Stimulated activated memory B cell treated with anti-CD40 and anti-IgM and Interleukin-4, amounts not matched to agents 10 μg/mL and 1 μg/mL and 100 μg/mL, for 72 hours (primary cell): ENCODE results near the gene DOCK9.
"Not testable (repeated sequence)": the region's sequence is repeated elsewhere in the genome, so short reads cannot be mapped to it uniquely, and the experiment has no call there.

Source experiments
- ATAC-seq: fragments of 150-1000 bp; cut with Tn5 transposase; 2 replicates; pipeline ENCODE4 v1.10.0; 2021
- H3K27ac Mint-ChIP-seq: one replicate; pipeline ENCODE4 v1.8.0; 2022; ENCODE audit warnings: mild to moderate bottlenecking, mixed read lengths
- H3K27me3 Mint-ChIP-seq: one replicate; pipeline ENCODE4 v1.8.0; 2022; ENCODE audit warnings: mixed read lengths
- H3K36me3 Mint-ChIP-seq: one replicate; pipeline ENCODE4 v1.8.0; 2022; ENCODE audit warnings: mixed read lengths
- H3K4me1 Mint-ChIP-seq: one replicate; pipeline ENCODE4 v1.8.0; 2022; ENCODE audit warnings: mixed read lengths
- H3K4me3 Mint-ChIP-seq: one replicate; pipeline ENCODE4 v1.8.0; 2022; ENCODE audit warnings: mild to moderate bottlenecking, moderate library complexity, mixed read lengths
- H3K9me3 Mint-ChIP-seq: one replicate; pipeline ENCODE4 v1.8.0; 2022; ENCODE audit warnings: mixed read lengths

Gene DOCK9

GRCh38 chr13:98822225-98822606, 155.6 kb downstream of the DOCK9 start:
- Mint-ChIP-seq H3K9me3 (no peaks in the 10 kb centered on the region), H3K4me3 (no peak overlapping the region), H3K4me1 (peaks cover 19% of the 10 kb centered on the region), H3K27me3 (no peaks in the 10 kb centered on the region), H3K36me3 (peaks cover 30% of the 10 kb centered on the region), H3K27ac (no peak overlapping the region)
- no peak for ATAC-seq

GRCh38 chr13:98821372-98822224, 156.3 kb downstream of the DOCK9 start:
- no peak overlapping the region for H3K4me3 Mint-ChIP-seq

GRCh38 chr13:98820744-98821371, 157.0 kb downstream of the DOCK9 start:
- no peak overlapping the region for H3K27ac Mint-ChIP-seq
- no peaks in the 10 kb centered on the region for H3K9me3 Mint-ChIP-seq
- no peak overlapping the region for H3K4me3 Mint-ChIP-seq
- peaks cover 12% of the 10 kb centered on the region for H3K4me1 Mint-ChIP-seq
- no peaks in the 10 kb centered on the region for H3K27me3 Mint-ChIP-seq
- peaks cover 43% of the 10 kb centered on the region for H3K36me3 Mint-ChIP-seq
- ATAC-seq: no peak

More at GRCh38 chr13:98821372-98822224, 156.3 kb downstream of the DOCK9 start:
- Mint-ChIP-seq H3K27me3 (no peaks in the 10 kb centered on the region), H3K27ac (no peak overlapping the region), H3K4me1 (peaks cover 19% of the 10 kb centered on the region), H3K36me3 (peaks cover 36% of the 10 kb centered on the region), H3K9me3 (no peaks in the 10 kb centered on the region)
- ATAC-seq: no peak

GRCh38 chr13:98820300-98820699, 157.6 kb downstream of the DOCK9 start:
- Mint-ChIP-seq H3K4me3 (no peak overlapping the region), H3K27me3 (no peaks in the 10 kb centered on the region), H3K36me3 (peaks cover 44% of the 10 kb centered on the region), H3K9me3 (no peaks in the 10 kb centered on the region), H3K4me1 (peaks cover 6% of the 10 kb centered on the region), H3K27ac (no peak overlapping the region)
- no peak for ATAC-seq

DNA sequence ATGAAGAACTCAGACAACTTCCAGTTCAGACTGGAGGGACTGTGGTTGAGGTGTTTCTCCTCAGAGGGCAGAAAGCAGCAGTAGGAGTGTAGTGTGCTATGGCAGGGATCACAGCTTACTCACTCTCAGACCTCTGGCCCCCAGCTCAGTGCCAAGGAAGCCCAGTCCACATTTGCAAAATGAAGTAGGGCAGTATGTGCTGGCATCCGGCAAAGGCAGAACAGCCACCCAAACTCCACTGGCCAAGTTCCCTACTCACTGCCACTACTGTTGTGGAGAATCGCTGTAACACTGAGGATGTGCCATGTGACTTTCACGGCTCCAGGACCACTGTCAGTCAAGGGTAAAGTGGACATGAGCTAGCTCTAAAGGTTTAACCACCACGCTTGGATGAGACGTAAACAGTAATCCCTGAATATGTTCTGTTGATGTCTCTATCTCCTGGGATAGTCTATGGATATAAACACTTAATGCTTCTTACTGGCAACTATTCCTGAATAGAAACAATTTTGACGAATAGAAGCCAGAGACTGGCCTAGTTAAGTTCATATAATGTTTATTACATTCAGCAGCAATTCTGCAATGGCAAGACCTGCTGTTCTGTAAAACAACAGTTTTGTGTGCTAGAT, 158.4 kb downstream of the DOCK9 start:
- no peaks in the 10 kb centered on the region for H3K27me3 Mint-ChIP-seq
- H3K9me3 Mint-ChIP-seq: no peaks in the 10 kb centered on the region
- no peak overlapping the region for H3K4me3 Mint-ChIP-seq
- no peaks in the 10 kb centered on the region for H3K4me1 Mint-ChIP-seq
- ATAC-seq: no peak
- H3K27ac Mint-ChIP-seq: no peak overlapping the region
- peaks cover 43% of the 10 kb centered on the region for H3K36me3 Mint-ChIP-seq

DNA sequence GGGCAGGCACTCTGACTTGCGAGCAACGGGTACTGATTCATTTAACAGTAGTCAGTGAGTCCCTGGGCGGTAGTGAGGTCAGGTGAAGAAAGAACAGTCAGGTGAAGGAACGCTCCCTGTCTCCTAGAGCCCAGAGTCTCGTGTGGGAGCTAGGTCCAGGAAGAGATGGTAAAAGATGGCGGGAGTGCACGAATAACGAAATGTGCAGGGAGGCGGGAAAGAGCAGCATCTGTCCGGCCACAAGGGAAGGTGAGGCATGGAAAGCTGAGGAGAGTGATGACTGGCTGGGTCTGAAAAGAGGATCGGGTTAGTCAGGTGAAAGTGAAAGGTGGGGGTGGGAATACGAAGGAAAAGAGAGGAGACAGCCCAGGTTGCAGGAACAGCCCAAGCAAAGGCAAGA, 161.5 kb downstream of the DOCK9 start:
- Mint-ChIP-seq H3K4me3 (no peak overlapping the region), H3K9me3 (no peaks in the 10 kb centered on the region), H3K27ac (no peak overlapping the region), H3K27me3 (no peaks in the 10 kb centered on the region), H3K4me1 (no peaks in the 10 kb centered on the region), H3K36me3 (peaks cover 18% of the 10 kb centered on the region)
- no peak for ATAC-seq

- Mint-ChIP-seq H3K9me3 (no peaks in the 10 kb centered on the region), H3K36me3 (peaks cover 33% of the 10 kb centered on the region), H3K4me1 (no peaks in the 10 kb centered on the region), H3K27me3 (no peaks in the 10 kb centered on the region), H3K4me3 (no peak overlapping the region), H3K27ac (no peak overlapping the region)
- ATAC-seq: no peak
Observed at GRCh38 chr13:98813993-98814392, 163.9 kb downstream of the DOCK9 start.

GRCh38 chr13:98812186-98812790, 165.6 kb downstream of the DOCK9 start:
- not testable (repeated sequence) for H3K27me3 Mint-ChIP-seq, H3K27ac Mint-ChIP-seq, H3K4me3 Mint-ChIP-seq, H3K4me1 Mint-ChIP-seq, ATAC-seq, H3K9me3 Mint-ChIP-seq
- H3K36me3 Mint-ChIP-seq: peaks cover 36% of the 10 kb centered on the region

GRCh38 chr13:98810746-98811145, 167.1 kb downstream of the DOCK9 start:
- no peak overlapping the region for H3K4me3 Mint-ChIP-seq
- H3K9me3 Mint-ChIP-seq: no peaks in the 10 kb centered on the region
- peaks cover 30% of the 10 kb centered on the region for H3K36me3 Mint-ChIP-seq
- no peak for ATAC-seq
- no peaks in the 10 kb centered on the region for H3K4me1 Mint-ChIP-seq
- H3K27me3 Mint-ChIP-seq: no peaks in the 10 kb centered on the region
- H3K27ac Mint-ChIP-seq: no peak overlapping the region

- H3K27me3 Mint-ChIP-seq: no peaks in the 10 kb centered on the region
- no peaks in the 10 kb centered on the region for H3K4me1 Mint-ChIP-seq
- H3K9me3 Mint-ChIP-seq: no peaks in the 10 kb centered on the region
- ATAC-seq: no peak
- no peak overlapping the region for H3K4me3 Mint-ChIP-seq
- peaks cover 41% of the 10 kb centered on the region for H3K36me3 Mint-ChIP-seq
- H3K27ac Mint-ChIP-seq: no peak overlapping the region
Observed at GRCh38 chr13:98809345-98809777, 168.5 kb downstream of the DOCK9 start.

DNA sequence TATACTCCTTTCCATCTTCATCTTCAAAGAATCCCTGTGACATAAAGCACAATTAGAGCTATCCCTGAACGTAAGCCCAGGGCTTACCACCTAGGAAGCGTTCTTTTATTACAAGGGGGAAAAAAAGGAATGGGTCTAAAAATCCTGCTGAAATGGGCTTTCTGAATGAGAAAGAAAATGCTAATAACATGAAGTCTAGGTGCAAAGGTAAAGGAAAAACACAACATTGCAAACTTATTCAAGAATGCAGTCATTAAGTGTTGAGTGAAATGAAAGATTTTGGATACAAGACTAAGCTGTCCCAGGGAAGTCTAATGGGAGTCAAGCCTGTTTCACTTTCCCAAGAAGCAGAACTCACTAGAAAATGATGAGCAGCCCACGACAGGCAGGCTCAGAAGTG, 170.1 kb downstream of the DOCK9 start:
- H3K27ac Mint-ChIP-seq: no peak overlapping the region
- no peak for ATAC-seq
- no peak overlapping the region for H3K4me3 Mint-ChIP-seq
- H3K36me3 Mint-ChIP-seq: peaks cover 47% of the 10 kb centered on the region
- H3K9me3 Mint-ChIP-seq: no peaks in the 10 kb centered on the region
- H3K27me3 Mint-ChIP-seq: no peaks in the 10 kb centered on the region
- H3K4me1 Mint-ChIP-seq: no peaks in the 10 kb centered on the region

DNA sequence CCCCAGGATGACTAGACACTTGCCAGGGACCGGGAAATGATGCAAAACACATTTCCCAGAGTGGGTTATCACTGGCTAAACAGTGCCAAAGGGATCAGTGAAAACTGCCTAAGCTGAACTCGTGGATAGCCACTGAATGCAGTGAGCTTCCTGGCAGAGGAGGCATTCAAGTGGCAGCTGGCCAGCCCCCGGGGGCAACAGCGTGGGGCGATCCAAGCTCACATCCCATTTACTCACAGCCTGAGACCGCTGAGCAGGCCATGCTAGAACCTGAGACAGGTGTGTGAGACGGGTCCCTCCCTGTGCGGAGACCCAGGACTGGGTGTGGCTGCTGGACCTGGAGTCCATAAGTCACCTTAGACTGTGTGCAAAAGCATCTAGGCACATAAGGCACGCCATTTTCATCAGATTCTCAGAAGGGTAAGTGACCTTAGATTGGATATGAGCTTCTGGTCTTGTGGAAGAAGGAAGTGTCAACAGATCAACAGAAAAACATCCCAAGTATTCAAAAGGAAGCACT, 173.5 kb downstream of the DOCK9 start:
- Mint-ChIP-seq H3K36me3 (peaks cover 53% of the 10 kb centered on the region), H3K4me3 (no peak overlapping the region), H3K4me1 (no peaks in the 10 kb centered on the region), H3K9me3 (no peaks in the 10 kb centered on the region), H3K27me3 (no peaks in the 10 kb centered on the region), H3K27ac (no peak overlapping the region)
- ATAC-seq: no peak

DNA sequence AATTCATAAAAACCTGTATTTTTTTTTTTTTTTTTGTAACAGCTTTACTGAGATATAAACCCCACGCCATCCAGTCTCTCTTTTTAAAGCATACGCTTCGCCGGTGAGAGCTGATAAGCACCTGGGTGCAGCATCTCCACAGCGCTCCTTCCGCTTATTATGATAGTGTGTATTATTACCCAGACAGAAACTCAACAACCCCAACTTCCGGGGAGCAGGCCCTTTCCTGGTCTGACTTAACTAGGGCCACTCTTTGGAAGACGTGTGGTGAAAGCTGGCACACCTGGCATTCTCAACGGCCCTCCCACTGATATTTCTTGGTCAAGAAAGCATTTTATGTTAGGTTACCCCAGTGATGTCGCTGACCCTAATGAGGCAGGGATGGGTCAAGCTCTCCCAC, 173.9 kb downstream of the DOCK9 start:
- no peaks in the 10 kb centered on the region for H3K4me1 Mint-ChIP-seq
- ATAC-seq: no peak
- H3K9me3 Mint-ChIP-seq: no peaks in the 10 kb centered on the region
- peaks cover 51% of the 10 kb centered on the region for H3K36me3 Mint-ChIP-seq
- H3K27ac Mint-ChIP-seq: no peak overlapping the region
- no peaks in the 10 kb centered on the region for H3K27me3 Mint-ChIP-seq
- H3K4me3 Mint-ChIP-seq: no peak overlapping the region

DNA sequence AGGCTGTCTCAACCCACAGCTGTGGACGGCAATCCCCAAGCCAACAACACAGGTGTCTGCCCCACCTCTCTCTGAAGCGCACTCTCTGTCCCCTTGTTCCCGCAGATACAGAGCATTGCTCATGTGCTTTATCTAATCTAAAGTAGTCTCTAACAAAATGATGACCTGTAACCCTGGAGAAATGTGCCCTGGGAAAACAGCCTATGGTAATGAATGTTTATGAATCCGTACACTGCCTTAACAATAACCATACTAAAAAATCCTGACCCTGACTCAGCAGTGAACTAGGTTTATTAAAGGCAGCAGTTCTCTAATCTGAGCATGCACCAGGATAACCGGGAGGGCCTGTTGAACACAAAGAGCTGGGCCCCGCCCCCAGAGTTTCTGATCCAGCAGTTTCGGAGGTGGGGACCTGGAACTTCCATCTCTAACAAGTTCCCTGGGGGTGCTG, 174.7 kb downstream of the DOCK9 start:
- H3K4me1 Mint-ChIP-seq: no peaks in the 10 kb centered on the region
- H3K27ac Mint-ChIP-seq: no peak overlapping the region
- peaks cover 55% of the 10 kb centered on the region for H3K36me3 Mint-ChIP-seq
- H3K27me3 Mint-ChIP-seq: no peaks in the 10 kb centered on the region
- H3K4me3 Mint-ChIP-seq: no peak overlapping the region
- ATAC-seq: no peak
- no peaks in the 10 kb centered on the region for H3K9me3 Mint-ChIP-seq

DNA sequence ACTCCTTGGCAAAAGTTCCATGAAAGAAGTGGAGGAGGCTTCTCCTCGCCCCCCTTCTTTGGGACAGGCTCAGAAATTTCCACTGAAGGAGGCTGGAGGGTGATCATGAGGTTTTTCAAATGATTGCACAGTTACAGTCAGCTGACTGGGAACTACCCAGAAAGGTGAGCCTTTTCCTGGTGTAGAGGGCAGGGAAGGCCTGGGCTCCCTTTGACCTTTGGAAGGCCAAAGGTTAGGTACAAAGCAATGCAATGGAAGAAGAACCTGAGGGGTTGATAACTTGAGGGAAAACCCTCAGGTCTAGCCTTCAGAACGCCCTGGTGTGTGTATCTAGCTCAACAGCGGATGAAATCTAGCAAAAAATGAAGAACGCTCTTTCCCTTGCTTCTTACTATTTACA, 175.3 kb downstream of the DOCK9 start:
- no peaks in the 10 kb centered on the region for H3K4me1 Mint-ChIP-seq
- H3K27me3 Mint-ChIP-seq: no peaks in the 10 kb centered on the region
- H3K36me3 Mint-ChIP-seq: peaks cover 56% of the 10 kb centered on the region
- no peaks in the 10 kb centered on the region for H3K9me3 Mint-ChIP-seq
- no peak for ATAC-seq
- H3K27ac Mint-ChIP-seq: no peak overlapping the region
- no peak overlapping the region for H3K4me3 Mint-ChIP-seq
